Daoy (cell line): ENCODE measurements around the gene EHHADH. TPM values are rescaled to one million over a fixed set of nuclear protein-coding genes. Genes with fewer than 3 reads are reported as not detected.

ENCODE experiments used
- DNase-seq: peaks from one replicate; pipeline ENCODE4 v3.0.0-alpha.2; 2015; ENCODE audit warnings: low read depth
- total RNA-seq: library from RNA; depleted of rRNA; stranded (reverse); fragments of >200 nt; shearing (Covaris generic); gene quantifications from 2 replicates; pipeline ENCODE4 v1.2.3, GENCODE V29; 2014

EHHADH gene
- total RNA-seq, 1 experiment from 2014 or later: 8.6 TPM

DNA sequence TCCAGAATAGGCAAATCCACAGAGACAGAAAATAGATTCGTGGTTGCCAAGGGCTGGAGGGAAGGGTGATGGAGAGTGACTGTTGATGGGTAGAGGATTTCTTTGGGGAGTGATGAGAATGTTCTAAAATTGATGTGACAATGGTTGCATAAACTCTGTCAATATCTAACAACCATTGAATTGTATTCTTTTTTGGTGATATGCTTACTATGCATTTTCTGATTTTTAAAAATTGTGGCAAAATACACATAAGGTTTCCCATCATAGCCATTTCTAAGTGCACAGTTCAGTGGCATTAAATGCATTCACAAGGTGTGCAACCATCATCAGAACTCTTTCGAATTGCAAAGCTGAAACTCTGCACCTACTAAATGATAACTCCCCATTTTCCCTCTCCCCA lies 56.8 kb downstream of the EHHADH start:
- DNase-seq: no peak

DNA sequence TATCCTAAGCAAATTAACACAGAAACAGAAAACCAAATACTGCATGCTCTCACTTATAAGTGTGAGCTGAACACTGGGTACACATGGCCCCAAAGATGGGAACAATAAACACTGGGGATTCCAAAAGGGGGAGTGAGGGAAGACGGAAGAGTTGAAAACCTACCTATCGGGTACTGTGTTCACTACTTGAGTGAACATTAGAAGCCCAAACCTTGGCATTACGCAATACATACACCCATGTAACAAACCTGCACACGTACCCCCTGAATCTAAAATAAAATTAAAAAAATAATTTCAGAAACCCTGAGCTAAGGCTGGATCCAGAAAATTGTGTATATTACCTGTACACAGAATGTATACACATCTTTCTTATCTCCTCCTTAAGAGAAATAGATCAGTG lies 58.2 kb downstream of the EHHADH start:
- DNase-seq: no peak

DNA sequence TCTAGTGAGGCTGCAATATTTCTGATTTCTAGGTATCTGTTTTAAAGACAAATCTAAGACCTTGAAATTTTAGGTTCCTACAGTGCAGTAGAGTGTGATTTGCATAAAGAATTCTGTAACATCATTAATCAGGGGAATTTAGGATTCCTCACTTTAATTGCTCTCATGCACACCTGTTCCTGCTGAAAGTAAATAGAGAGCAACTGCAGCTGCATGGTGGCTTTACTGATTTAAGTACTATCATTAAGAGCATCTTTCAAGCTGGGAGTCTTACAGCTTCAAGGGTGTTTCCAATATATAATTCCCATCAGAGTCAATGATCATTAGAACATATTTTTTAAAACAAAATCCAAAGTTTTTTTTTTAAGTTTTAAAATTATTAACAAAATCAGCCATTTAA lies 65.0 kb downstream of the EHHADH start:
- no peak for DNase-seq

DNA sequence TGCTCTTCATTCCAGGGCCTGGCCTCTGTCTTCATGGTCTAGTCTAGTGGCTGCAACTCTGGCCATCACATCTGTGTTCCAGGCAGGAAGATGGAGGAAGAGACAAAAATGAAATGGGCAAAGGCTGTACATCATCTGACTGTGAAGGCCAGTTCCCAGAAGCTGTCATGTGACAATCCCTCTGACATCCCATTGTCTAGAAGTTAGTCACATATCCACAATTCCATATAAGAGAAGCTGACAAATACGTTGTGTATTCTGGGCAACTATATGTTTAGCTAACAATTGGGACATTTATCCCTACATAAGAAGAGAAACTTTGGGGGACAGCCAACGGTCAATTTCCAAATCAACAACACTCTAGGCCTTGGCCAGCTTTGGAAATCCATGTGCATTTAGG lies 66.5 kb downstream of the EHHADH start:
- no peak for DNase-seq

DNA sequence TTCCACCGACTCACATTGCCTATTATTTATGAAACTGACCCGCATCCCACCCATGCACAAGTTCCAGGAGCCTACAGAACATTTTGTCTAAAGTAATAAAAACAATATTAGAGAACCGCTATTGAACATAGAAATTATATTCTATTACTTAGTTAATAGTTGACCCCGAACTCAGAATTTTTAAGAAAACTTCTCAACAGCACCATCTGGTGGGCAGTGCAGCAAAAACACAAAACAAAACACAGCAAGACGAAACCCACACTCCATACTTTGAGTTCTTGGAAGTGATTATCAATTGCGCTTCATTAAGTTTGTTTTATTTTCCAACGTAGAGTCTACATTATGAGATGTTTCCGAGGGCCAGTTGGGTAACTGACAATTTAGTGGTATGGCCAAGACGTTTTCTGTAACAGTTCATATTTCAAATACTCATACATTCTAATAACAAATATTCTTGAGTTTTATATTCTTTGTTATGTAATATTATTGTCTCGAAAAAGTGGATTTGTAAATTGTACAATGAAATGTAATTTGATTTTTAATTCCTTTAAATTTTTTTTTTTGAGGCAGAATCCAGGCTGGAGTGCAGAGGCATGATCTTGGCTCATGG lies 77.0 kb downstream of the EHHADH start:
- DNase-seq: peak; percentile 22

DNA sequence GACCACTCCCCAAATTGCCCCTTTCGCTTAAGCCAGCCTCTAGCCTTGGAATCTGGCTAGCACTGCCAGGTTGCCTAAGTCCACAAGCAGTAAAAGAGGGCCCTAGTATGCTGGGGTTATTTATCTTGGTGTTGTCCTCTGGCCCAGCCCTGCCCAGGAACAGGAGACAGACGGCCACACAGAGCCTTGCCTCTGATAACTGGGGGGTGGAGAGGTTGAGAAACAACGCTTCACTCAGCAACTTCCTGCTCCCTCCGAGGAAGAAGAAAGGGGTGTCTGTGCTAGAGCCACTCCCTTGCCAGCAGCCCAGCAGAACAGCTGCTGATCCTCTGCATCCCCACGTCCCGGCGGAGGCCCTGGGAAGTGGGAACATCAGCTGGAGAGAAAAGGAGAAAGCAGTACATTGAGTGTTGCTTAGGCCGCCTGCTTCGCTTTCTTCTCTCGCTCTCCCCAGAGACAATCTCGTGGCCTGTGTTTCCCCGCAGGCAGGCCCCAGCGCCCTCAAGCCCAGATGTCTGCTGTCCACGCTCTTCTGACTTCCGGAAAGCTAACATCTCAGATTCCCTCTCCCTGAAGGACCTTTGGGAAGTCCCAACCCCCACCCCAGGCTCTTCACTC lies 78.4 kb downstream of the EHHADH start:
- DNase-seq: peak; percentile 17

DNA sequence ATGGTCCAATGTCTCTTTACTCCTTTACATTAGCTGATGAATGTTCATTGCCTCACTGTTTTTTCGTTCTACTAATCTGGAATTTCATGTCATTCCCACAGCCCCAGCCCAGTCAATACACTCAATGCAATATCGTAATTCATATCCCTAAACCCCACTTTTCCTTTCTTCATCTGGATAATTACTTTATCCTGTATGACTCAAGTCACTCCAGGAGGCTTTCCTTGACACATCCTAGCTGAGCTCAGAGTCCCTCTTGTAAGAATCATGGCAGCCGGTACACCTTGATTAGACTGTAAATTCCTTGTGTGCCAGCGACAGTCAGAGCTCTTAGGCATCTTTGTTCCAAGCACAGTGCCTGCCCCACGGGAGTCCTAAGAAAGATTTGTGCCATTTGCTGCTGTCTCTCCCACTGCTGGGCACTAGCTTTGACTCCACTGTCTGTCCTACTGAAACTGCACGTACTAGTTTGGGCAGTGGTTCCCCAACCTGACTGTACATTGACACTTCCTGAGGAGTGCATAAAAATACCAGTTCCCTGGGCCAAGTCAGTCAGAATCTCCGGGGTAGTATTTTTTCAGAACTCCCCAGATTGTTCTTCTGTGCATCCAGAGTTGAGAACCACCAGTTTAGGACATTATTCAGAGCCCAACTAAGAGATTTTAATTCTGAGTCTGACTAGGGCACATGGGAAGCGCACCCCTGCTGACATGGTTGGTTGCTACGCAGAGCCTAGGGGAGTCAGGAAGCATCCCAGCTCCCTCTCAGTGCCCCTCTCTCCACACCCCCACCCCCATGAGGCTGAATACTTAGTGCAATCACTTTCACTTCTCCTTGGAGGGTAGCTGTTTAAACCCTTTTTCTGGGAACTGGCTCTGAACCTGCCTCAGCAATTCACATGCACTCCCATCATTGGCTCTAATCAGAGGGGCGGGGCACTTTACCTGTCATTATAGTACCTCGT lies 81.5 kb downstream of the EHHADH start:
- DNase-seq: peak; percentile 46

DNA sequence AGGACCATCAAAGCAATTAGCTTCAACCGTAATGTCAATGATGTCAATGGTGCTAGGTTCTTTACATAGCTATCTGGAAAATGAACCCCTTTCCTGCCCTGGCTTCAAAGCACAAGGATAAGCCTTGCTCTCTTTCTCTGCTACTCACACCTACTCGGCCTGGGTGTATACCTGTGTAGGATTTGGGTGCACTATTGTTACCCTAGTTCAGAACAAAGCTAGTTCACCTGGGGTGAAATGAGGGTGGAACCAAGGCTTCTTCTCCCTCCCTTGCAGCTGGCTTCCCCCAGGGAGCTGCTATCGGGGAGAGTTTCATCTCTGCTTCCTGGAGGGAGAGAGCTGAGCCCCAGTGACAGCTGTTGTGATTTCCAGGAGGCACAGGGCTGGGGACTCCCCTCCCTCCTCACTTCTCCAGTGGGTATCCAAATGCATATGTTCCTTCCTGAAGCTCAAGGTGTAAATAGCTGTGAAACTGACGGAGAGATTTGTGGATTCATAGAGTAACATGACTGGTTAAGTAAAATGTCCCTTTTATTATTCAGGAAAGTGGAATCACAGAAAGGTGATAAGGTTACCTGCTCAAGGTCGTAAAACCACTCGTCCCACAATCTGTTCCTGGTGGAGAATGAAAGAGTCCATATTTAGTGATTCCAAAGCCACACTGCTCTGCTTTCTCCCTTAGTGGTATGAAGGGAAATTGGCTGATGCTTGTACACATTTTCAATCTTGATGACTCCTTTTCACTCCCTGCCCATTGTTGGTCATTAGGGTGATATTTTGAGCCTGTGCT lies 89.2 kb downstream of the EHHADH start:
- DNase-seq: no peak

DNA sequence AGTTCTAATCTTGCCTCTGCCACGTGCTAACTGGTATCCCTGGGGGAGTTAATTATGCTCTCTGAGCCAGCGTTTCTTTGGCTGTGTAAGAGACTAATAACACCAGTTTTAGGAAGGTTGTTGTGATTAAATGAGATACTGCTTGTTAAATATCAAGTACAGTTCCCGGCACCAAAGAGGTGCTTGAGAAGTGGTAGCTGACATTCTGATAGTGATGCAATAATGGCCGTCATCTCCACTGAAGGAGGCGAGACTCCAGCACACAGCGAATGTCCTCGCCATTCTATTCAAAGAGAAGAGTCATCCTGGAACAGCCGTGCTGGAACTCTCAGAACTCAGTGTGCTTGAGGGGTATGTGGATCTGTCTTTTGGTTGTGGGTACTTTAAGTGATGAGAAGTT lies 91.2 kb downstream of the EHHADH start:
- DNase-seq: no peak

DNA sequence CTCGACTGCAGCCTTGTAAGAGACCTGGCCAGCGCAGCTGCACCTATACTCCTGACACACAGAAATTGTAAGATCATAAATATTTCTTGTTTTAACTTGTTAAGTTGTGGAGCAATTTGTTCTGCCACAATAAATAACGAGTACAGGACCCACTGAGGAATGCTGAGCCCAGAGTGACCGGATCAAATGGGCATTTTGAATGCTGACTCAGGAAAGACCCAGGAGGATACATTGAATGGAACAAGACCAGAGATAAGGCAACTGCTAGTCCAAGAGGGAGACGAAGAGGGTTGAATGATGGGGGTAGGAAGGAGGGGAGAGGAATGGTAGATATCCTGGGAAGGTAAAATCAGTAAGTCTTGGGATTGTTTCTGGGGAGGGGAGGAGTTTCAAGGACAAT lies 92.1 kb downstream of the EHHADH start:
- no peak for DNase-seq

DNA sequence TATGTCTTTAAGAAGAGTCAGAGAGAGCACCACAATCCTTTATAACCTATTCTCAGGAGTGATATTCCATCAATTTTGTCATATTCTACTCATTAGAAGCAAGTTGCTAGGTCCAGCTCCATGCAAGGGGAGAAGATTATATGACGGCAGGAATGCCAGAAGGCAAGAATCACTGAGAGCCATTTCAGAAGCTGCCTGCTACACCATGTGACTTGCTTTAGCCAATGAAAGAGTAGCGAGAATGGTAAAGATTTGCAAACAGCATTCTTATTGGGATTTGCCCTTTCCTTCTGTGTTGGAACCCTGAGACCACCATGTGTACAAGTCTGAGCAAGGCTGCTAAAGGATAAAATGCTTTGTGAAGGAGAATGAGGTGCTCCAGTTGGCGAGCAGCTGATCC lies 96.5 kb downstream of the EHHADH start:
- no peak for DNase-seq

DNA sequence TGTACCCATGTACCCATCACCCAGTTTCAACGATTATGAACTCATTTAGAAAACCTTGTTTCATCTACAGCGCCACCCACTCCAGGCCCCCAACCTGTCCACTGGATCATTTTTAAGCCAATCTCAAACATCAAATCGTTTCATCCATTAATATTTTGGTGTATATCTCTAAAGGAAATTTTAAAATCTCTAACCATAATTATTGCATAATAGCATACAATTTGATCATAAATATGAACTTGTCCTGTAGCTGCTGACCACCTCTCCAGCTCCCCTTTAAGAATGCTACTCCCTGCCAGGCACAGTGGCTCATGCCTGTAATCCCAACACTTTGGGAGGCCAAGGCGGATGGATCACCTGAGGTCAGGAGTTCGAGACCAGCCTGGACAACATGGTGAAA lies 98.2 kb downstream of the EHHADH start:
- no peak for DNase-seq

DNA sequence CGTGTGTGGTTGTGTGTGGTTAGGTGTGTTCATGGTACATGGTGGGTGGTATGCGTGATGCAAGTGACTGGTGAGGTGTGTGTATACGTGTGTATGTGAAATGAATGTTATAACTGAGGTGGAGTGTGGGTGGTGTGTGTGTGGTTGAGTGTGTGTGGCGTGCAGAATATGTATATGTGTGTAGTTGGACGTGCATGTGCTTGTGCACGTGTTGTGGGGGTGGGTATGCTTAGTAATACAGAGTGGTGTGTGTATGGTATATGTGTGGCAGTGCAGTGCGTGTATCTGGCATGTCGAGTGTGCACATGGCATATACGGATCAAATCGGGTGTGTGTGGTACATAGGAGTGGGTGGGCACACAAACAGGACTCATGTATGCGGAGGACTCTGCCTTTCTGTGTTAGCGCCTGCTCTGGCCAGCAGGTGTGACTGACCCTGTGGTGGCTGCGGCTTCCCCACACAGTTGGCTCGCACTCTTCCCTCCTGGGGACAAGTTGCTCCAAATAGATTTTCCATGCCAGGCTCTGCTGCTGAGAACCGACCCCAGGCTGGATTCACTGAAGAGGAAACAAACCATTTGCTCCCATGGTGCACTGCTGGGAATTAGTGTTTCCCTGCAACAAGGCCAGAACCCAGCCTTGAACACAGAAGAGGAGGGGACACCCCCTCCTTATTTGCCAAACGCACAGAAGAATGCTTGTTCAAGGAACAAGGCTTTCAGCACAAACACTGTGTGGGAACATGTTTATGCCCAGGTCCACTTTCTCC lies 99.8 kb downstream of the EHHADH start:
- peak; percentile 12 for DNase-seq

DNA sequence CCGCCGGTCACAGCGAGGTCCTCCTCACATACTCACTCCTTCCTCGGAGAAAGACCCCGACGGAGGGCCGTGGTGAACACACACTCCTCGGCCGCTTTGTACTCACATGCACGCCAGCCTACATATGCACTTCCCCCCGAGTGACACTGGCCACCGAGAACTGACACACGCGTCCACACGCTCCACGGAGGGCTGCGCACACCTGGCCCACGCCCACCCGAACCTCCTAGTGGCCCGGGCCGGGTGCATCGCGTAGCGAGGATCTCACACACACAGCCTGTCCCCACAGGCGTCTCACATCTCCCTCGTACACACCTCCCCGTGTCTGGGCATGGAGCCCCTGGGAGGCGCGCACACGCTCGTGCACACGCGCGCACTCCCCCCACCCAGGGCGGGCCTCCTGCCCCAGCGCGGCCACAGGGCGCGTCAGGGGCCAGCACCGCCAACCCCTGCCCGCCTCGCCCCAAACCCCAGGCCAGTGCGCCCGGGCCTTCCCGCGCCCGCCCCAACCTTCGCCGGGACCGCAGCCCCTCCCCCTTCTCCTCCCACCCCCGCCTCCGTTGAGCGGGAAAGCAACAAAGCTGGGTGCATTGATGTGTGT lies 100.6 kb downstream of the EHHADH start:
- peak; percentile 52 for DNase-seq

DNA sequence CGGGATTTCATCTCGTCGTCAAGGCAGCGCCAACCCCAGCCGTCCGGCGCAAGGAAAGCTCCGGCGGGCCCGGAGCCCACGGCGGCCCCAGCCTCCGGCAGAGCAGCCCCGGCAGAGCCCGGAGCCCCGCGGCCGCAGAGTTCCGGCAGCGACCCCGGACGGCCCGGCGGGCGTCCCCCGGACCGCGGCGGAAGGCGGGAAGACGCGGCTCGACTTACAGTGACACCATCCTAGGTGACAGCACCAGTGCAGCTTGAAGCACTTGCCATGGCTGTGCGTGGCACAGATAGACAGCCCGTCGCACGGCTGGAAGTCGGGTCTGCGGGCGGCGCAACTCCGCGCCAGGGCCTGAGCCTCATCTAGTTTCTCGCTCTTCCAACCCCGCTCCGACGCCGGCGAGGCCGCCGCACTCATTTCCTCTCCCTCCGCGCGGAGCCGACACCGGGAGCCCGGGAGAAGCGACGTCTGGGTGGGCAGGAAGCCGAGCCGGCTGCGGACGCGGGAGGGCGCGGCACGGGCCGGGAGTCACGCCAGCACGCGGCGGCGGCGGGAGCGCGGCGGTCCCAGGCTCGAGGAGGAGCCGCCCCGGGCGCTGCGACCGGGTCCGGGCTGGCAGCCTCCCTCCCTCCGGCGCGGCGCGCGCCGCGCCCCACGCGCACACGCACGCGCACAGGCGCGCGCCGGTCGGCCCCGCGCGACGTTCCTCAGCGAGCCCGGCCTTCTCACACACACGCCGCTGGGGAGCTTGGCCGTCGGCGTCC lies 101.3 kb downstream of the EHHADH start, which contains the start of gene C3orf70:
TSS of gene C3orf70 (minus strand) at position 651 of the 761 bp plus-strand sequence. CDS start at position 414, 237 bp downstream.
- DNase-seq: peak; percentile 72

DNA sequence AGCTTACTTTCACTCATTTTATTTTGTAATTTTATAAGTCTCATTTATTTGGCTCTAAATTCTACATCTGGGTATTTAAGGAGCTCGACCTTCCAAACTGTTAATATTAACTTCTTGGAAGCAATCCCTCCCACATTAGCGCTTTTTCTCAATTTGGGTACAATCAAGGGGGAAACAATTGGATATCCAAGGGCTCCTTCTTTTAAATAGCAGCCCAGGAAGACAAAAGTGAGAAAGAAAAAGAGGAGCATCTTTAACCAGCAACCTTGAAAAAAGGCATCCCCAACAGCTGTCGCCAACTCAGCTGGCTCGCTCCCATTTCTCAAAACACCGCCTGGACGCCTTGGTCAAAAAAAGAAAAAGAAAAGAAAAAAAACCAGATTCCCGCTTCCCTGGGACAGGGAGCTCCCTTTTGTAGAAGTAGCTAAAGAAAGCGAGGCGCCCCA lies 101.9 kb downstream of the EHHADH start:
- no peak for DNase-seq

DNA sequence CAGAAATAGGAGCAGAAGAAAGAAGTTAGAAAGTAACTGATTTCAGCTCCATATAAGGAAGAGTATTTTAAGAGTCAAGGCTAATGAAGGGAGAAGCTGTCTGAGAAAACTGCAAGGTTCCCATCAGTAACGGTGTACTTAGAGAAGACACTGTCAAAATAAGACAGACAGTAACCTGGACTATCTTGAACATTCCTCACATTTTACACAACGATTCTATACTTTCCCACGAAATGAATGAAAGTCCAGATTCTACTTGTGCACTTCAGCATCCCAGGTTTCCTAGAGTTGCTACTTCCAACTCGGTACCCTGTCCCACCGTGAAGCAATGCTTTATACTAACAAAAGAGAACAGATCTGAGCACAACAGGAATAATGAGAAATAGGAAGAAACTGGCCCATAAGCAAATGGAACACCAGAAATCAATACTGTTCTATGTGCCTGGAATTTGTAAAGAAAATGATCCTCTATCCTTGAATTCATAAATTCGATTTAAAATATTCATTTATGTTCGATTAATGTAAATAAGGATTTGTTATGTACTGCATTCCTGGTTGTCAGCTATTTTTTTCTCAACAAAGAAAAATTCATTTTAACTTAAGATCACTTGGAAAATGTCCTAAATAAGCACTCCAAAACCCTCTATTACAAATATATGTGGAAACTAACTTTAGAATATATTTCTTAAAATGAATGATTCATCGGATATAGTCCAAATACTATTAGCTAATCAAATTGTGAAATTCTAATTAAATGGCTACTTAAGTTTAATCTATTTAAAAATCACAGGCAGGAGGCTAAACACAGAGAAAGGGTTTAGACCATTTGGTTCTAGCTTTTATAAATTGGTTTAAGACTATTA lies 102.5 kb downstream of the EHHADH start:
- DNase-seq: no peak

DNA sequence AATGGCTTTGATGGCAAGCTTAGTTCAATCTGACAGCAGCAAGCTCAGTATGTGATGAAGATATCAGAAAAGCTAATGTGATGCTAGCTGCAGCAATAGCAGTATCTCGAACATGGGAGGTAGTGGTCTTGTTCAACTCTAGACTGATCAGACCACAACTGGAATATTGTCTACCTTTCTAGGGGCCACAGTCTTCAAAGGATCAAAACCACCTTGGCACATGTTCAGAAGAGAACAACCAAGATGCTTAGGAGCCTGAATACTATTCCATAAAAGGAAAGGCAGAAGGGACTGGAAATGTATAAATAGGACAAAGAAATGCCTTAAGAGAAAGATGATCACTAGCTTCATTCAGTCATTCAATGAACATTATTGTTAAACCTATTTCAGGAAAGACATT lies 103.3 kb downstream of the EHHADH start:
- no peak for DNase-seq

DNA sequence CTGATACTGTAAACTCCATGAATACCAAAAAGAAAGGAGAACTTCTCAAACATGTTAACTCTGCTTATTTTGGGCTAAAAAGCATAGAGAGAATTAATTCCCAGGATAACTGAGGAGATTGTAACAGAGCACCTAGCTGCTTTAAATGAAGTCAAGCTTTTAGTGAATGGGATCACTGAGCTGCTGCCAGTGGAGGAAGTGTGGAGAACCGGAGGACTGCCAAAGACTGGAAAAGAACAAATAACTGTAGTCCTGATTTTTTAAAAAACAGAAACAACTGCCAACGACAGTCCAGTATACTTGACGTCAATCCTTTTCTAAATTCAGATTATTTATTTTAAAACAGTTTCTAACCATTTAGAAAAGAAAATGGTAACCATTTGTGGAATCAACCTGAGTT lies 104.3 kb downstream of the EHHADH start:
- no peak for DNase-seq
